Limb (tissue), 2 donors: Measurements from ENCODE around the gene STKLD1.
"Not testable (repeated sequence)": the region's sequence is repeated elsewhere in the genome, so short reads cannot be mapped to it uniquely, and the experiment has no call there.

Source experiments
- DNase-seq, 2 donors: peaks; one replicate each; pipeline ENCODE4 v3.0.0-alpha.2; 2016; ENCODE audit errors: extremely low spot score in 2 of 2

STKLD1 gene

GRCh38 chr9:133441571-133441970 is 65.4 kb downstream of the STKLD1 start:
- DNase-seq = no peak

GRCh38 chr9:133443248-133443647 is 67.1 kb downstream of the STKLD1 start:
- no peak for DNase-seq

- DNase-seq = no peak
Observed at GRCh38 chr9:133443982-133444381, 67.8 kb downstream of the STKLD1 start.

- DNase-seq = no peak
Observed at GRCh38 chr9:133445293-133445969, 69.3 kb downstream of the STKLD1 start.

- DNase-seq = no peak
Observed at GRCh38 chr9:133448487-133448972, 72.4 kb downstream of the STKLD1 start.

- DNase-seq = no peak
Observed at GRCh38 chr9:133449760-133450159, 73.6 kb downstream of the STKLD1 start.

- not testable (repeated sequence) for DNase-seq
Observed at GRCh38 chr9:133451865-133452264, 75.7 kb downstream of the STKLD1 start.

- DNase-seq = no peak
Observed at GRCh38 chr9:133452562-133452961, 76.4 kb downstream of the STKLD1 start.

- no peak for DNase-seq
Observed at GRCh38 chr9:133453651-133454050, 77.5 kb downstream of the STKLD1 start.

- no peak for DNase-seq
Observed at GRCh38 chr9:133454325-133454724, 78.2 kb downstream of the STKLD1 start.

- no peak for DNase-seq
Observed at GRCh38 chr9:133454943-133455673, 78.9 kb downstream of the STKLD1 start.
